ENCODE data around the gene LNPK.
"Not testable (repeated sequence)": the region's sequence is repeated elsewhere in the genome, so short reads cannot be mapped to it uniquely, and the experiment has no call there.

Gene LNPK

GRCh38 chr2:175913849-175914743 lies 88.0 kb downstream of the LNPK start:
- POLR2A ChIA-PET, CTCF ChIA-PET: not testable (repeated sequence)
- WGBS (ENCODE audit: insufficient coverage): 97% methylated on average over 10 of the region's 12 CpGs

GRCh38 chr2:175913267-175913666 lies 88.8 kb downstream of the LNPK start:
- H3K4me1 ChIP-seq (ENCODE audit: control extremely low read depth in 1 of 4, control insufficient read depth in 4 of 4, insufficient read depth in 4 of 4, low read length in 3 of 4); H3K36me3 ChIP-seq (ENCODE audit: control insufficient read depth in 4 of 4, insufficient read depth in 4 of 4, low read length in 3 of 4); H3K4me3 ChIP-seq (ENCODE audit: control insufficient read depth in 1 of 7, extremely low read depth in 1 of 7, insufficient read depth in 4 of 7, low read depth in 2 of 7, low read length in 6 of 7); DNase-seq; H3K27ac ChIP-seq (ENCODE audit: insufficient read depth in 1 of 2, low read depth in 1 of 2, low read length in 2 of 2, poor library complexity in 1 of 2, severe bottlenecking in 2 of 2); H3K9me3 ChIP-seq (ENCODE audit: control extremely low read depth in 1 of 5, control insufficient read depth in 4 of 5, insufficient read depth in 2 of 5, low read depth in 1 of 5, low read length in 4 of 5); H3K27me3 ChIP-seq (replicated peaks in 2 of 5; ENCODE audit: control insufficient read depth in 4 of 5, insufficient read depth in 5 of 5, low read length in 4 of 5); CTCF ChIA-PET; POLR2A ChIA-PET: not testable (repeated sequence)
- WGBS (ENCODE audit: insufficient coverage): no CpG with 5 or more reads among the region's 2 CpGs

More at GRCh38 chr2:175913849-175914743, 88.0 kb downstream of the LNPK start:
- H3K36me3 ChIP-seq (ENCODE audit: control insufficient read depth in 4 of 4, insufficient read depth in 4 of 4, low read length in 3 of 4); H3K27me3 ChIP-seq (replicated peaks in 2 of 5; ENCODE audit: control insufficient read depth in 4 of 5, insufficient read depth in 5 of 5, low read length in 4 of 5); H3K9me3 ChIP-seq (ENCODE audit: control extremely low read depth in 1 of 5, control insufficient read depth in 4 of 5, insufficient read depth in 2 of 5, low read depth in 1 of 5, low read length in 4 of 5); H3K27ac ChIP-seq (ENCODE audit: insufficient read depth in 1 of 2, low read depth in 1 of 2, low read length in 2 of 2, poor library complexity in 1 of 2, severe bottlenecking in 2 of 2); H3K4me3 ChIP-seq (ENCODE audit: control insufficient read depth in 1 of 7, extremely low read depth in 1 of 7, insufficient read depth in 4 of 7, low read depth in 2 of 7, low read length in 6 of 7); H3K4me1 ChIP-seq (ENCODE audit: control extremely low read depth in 1 of 4, control insufficient read depth in 4 of 4, insufficient read depth in 4 of 4, low read length in 3 of 4); DNase-seq: not testable (repeated sequence)

GRCh38 chr2:175904035-175904434 lies 98.0 kb downstream of the LNPK start:
- no peaks in the 10 kb centered on the region for H3K27me3 ChIP-seq (replicated peaks in 2 of 5; ENCODE audit: control insufficient read depth in 4 of 5, insufficient read depth in 5 of 5, low read length in 4 of 5)
- H3K4me3 ChIP-seq (ENCODE audit: control insufficient read depth in 1 of 7, extremely low read depth in 1 of 7, insufficient read depth in 4 of 7, low read depth in 2 of 7, low read length in 6 of 7): no peak overlapping the region
- H3K27ac ChIP-seq (ENCODE audit: insufficient read depth in 1 of 2, low read depth in 1 of 2, low read length in 2 of 2, poor library complexity in 1 of 2, severe bottlenecking in 2 of 2): no peak overlapping the region
- WGBS (ENCODE audit: insufficient coverage): 100% methylated on average over 1 of the region's 4 CpGs
- H3K4me1 ChIP-seq (ENCODE audit: control extremely low read depth in 1 of 4, control insufficient read depth in 4 of 4, insufficient read depth in 4 of 4, low read length in 3 of 4): peaks cover 0 to 12% (median 0%) of the 10 kb centered on the region in 4 experiments
- POLR2A ChIA-PET: interaction anchor here (0.6 kb wide), 1 partner anchor 51 kb away, joined by 3 read pairs; no protein-coding TSS in a partner anchor
- DNase-seq: no peak
- no peaks in the 10 kb centered on the region for H3K9me3 ChIP-seq (ENCODE audit: control extremely low read depth in 1 of 5, control insufficient read depth in 4 of 5, insufficient read depth in 2 of 5, low read depth in 1 of 5, low read length in 4 of 5)
- CTCF ChIA-PET: interaction anchor here (1.3 kb wide), 1 partner anchor 13 kb away, joined by 3 read pairs; no protein-coding TSS in a partner anchor
- no peaks in the 10 kb centered on the region for H3K36me3 ChIP-seq (ENCODE audit: control insufficient read depth in 4 of 4, insufficient read depth in 4 of 4, low read length in 3 of 4)

- Histone ChIP-seq H3K4me3 (ENCODE audit: control insufficient read depth in 1 of 7, extremely low read depth in 1 of 7, insufficient read depth in 4 of 7, low read depth in 2 of 7, low read length in 6 of 7) (peak overlapping the region in 1 of 7 experiments; percentile 26), H3K4me1 (ENCODE audit: control extremely low read depth in 1 of 4, control insufficient read depth in 4 of 4, insufficient read depth in 4 of 4, low read length in 3 of 4) (peaks cover 0 to 12% (median 0%) of the 10 kb centered on the region in 4 experiments), H3K9me3 (ENCODE audit: control extremely low read depth in 1 of 5, control insufficient read depth in 4 of 5, insufficient read depth in 2 of 5, low read depth in 1 of 5, low read length in 4 of 5) (no peaks in the 10 kb centered on the region), H3K27me3 (replicated peaks in 2 of 5; ENCODE audit: control insufficient read depth in 4 of 5, insufficient read depth in 5 of 5, low read length in 4 of 5) (no peaks in the 10 kb centered on the region), H3K36me3 (ENCODE audit: control insufficient read depth in 4 of 4, insufficient read depth in 4 of 4, low read length in 3 of 4) (no peaks in the 10 kb centered on the region), H3K27ac (ENCODE audit: insufficient read depth in 1 of 2, low read depth in 1 of 2, low read length in 2 of 2, poor library complexity in 1 of 2, severe bottlenecking in 2 of 2) (no peak overlapping the region)
- no CpG with 5 or more reads among the region's 1 CpG for WGBS (ENCODE audit: insufficient coverage)
- DNase-seq: peak in 2 of 3 donors; percentile 18 to 33
- CTCF ChIA-PET: interaction anchor here (1.3 kb wide), 1 partner anchor 14 kb away, joined by 3 read pairs; no protein-coding TSS in a partner anchor
- POLR2A ChIA-PET: interaction anchor here (0.6 kb wide), 1 partner anchor 52 kb away, joined by 3 read pairs; no protein-coding TSS in a partner anchor
Measured at GRCh38 chr2:175903384-175903936, 98.6 kb downstream of the LNPK start.

- CTCF ChIA-PET; DNase-seq; H3K27ac ChIP-seq (ENCODE audit: insufficient read depth in 1 of 2, low read depth in 1 of 2, low read length in 2 of 2, poor library complexity in 1 of 2, severe bottlenecking in 2 of 2); H3K36me3 ChIP-seq (ENCODE audit: control insufficient read depth in 4 of 4, insufficient read depth in 4 of 4, low read length in 3 of 4); H3K4me3 ChIP-seq (ENCODE audit: control insufficient read depth in 1 of 7, extremely low read depth in 1 of 7, insufficient read depth in 4 of 7, low read depth in 2 of 7, low read length in 6 of 7); H3K27me3 ChIP-seq (replicated peaks in 2 of 5; ENCODE audit: control insufficient read depth in 4 of 5, insufficient read depth in 5 of 5, low read length in 4 of 5); POLR2A ChIA-PET; H3K4me1 ChIP-seq (ENCODE audit: control extremely low read depth in 1 of 4, control insufficient read depth in 4 of 4, insufficient read depth in 4 of 4, low read length in 3 of 4); H3K9me3 ChIP-seq (ENCODE audit: control extremely low read depth in 1 of 5, control insufficient read depth in 4 of 5, insufficient read depth in 2 of 5, low read depth in 1 of 5, low read length in 4 of 5): not testable (repeated sequence)
- no CpG with 5 or more reads among the region's 1 CpG for WGBS (ENCODE audit: insufficient coverage)
Measured at GRCh38 chr2:175895957-175896356, 106.1 kb downstream of the LNPK start.

GRCh38 chr2:175892046-175892445 lies 110.0 kb downstream of the LNPK start:
- DNase-seq: peak in 2 of 3 donors; percentile 11 to 22
- Histone ChIP-seq H3K36me3 (ENCODE audit: control insufficient read depth in 4 of 4, insufficient read depth in 4 of 4, low read length in 3 of 4) (no peaks in the 10 kb centered on the region), H3K27ac (ENCODE audit: insufficient read depth in 1 of 2, low read depth in 1 of 2, low read length in 2 of 2, poor library complexity in 1 of 2, severe bottlenecking in 2 of 2) (no peak overlapping the region), H3K4me3 (ENCODE audit: control insufficient read depth in 1 of 7, extremely low read depth in 1 of 7, insufficient read depth in 4 of 7, low read depth in 2 of 7, low read length in 6 of 7) (no peak overlapping the region), H3K27me3 (replicated peaks in 2 of 5; ENCODE audit: control insufficient read depth in 4 of 5, insufficient read depth in 5 of 5, low read length in 4 of 5) (peaks cover 0 to 2% (median 0%) of the 10 kb centered on the region in 5 experiments), H3K9me3 (ENCODE audit: control extremely low read depth in 1 of 5, control insufficient read depth in 4 of 5, insufficient read depth in 2 of 5, low read depth in 1 of 5, low read length in 4 of 5) (no peaks in the 10 kb centered on the region), H3K4me1 (ENCODE audit: control extremely low read depth in 1 of 4, control insufficient read depth in 4 of 4, insufficient read depth in 4 of 4, low read length in 3 of 4) (peaks cover 0 to 4% (median 0%) of the 10 kb centered on the region in 4 experiments)
- ChIA-PET POLR2A (no interaction called here), CTCF (no interaction called here)
- WGBS (ENCODE audit: insufficient coverage): no CpG with 5 or more reads among the region's 2 CpGs

- Histone ChIP-seq H3K4me3 (ENCODE audit: control insufficient read depth in 1 of 7, extremely low read depth in 1 of 7, insufficient read depth in 4 of 7, low read depth in 2 of 7, low read length in 6 of 7) (no peak overlapping the region), H3K27ac (ENCODE audit: insufficient read depth in 1 of 2, low read depth in 1 of 2, low read length in 2 of 2, poor library complexity in 1 of 2, severe bottlenecking in 2 of 2) (no peak overlapping the region), H3K27me3 (replicated peaks in 2 of 5; ENCODE audit: control insufficient read depth in 4 of 5, insufficient read depth in 5 of 5, low read length in 4 of 5) (peaks cover 0 to 2% (median 0%) of the 10 kb centered on the region in 5 experiments), H3K9me3 (ENCODE audit: control extremely low read depth in 1 of 5, control insufficient read depth in 4 of 5, insufficient read depth in 2 of 5, low read depth in 1 of 5, low read length in 4 of 5) (no peaks in the 10 kb centered on the region), H3K4me1 (ENCODE audit: control extremely low read depth in 1 of 4, control insufficient read depth in 4 of 4, insufficient read depth in 4 of 4, low read length in 3 of 4) (peaks cover 0 to 4% (median 0%) of the 10 kb centered on the region in 4 experiments), H3K36me3 (ENCODE audit: control insufficient read depth in 4 of 4, insufficient read depth in 4 of 4, low read length in 3 of 4) (no peaks in the 10 kb centered on the region)
- 100% methylated on average over 8 of the region's 9 CpGs for WGBS (ENCODE audit: insufficient coverage)
- POLR2A ChIA-PET: no interaction called here
- DNase-seq: no peak
- CTCF ChIA-PET: no interaction called here
Measured at GRCh38 chr2:175890636-175891242, 111.3 kb downstream of the LNPK start.
